Activated gamma-delta T cell (primary cell): ENCODE results near the gene RELN.

Experiments
- DNase-seq: peaks from one replicate; lab custom pipeline; 2025; lab: John Stamatoyannopoulos, UW

Gene RELN

GRCh38 chr7:103718482-103719061 is 270.9 kb downstream of the RELN start:
- no peak for DNase-seq

DNA sequence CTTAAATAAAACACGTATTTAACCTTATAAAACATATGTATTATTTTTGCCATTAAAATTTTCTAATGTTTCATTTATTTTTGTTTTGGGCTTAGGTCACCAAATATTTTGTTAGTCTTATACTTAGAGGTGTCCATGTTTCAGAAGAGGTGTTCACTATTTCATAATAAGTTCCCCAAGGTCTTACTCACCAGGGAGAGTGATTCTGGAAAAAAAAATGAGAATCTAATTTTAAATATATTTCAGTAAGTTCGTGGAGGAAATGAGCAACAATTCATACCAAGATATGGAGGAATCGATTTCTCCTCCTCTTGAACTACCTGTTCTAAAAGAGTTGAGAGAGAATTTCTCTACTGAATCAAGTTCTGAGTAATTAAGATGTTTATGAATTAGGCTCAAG is 271.9 kb downstream of the RELN start:
- no peak for DNase-seq

DNA sequence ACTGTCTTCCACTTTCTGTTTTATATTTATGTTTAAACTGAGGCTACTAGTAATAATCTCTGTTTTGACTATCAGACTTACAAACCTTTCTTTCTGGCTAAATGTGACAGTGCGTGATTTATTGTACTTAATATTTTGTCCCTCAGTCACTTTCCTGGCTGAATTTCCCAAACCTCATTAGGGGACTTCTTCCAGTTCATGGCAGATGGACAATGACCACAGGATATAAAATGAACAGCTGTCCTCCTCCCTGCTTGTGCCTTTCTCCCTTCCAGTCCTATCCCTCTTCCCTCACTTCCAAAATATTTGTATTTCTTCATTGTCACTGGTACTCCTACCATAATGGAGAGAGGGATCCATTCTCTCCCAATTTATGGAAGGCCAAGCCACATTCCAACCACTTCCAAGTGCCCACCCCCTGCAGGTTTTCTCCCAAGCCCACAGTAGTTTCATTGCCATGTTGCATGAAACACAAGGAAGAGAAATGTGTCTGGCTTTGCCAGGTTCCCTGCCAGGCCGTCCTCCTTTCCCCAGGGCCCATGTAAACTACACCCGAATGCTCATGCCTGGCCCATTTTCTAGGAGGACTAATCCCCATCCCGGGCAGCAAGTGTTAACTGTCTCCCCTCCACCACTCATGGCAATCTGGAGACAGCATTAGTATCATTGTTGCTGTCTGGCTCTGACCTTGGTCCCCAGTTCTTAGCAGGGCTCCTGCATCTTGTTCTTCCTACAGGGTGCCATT is 273.9 kb downstream of the RELN start:
- no peak for DNase-seq

DNA sequence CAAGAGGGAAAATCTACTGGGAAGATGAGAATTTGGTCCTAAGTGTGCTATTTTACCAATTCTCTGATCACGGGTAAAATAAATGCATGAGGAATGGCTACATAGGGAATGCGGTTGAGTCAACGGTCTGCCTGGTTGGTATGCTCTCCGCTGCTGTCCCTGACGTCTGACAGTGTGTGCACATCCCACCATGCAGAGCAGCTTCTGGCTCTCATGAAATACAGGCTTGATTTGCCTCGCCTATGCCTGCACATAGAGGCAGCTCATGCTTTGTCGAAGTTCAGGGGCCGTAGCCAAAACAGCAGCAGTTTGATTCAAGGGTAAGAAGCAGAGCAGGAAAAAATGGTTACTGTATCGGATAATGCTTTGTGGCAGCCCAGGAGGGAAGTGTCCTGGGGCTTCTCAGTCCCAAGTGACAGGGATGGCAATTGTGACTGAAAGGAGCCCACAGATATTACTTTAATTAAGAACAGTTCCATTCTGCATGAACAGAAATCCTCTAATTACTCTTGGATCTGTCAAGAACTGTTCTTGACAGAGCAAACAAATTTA is 275.0 kb downstream of the RELN start:
- DNase-seq, result no peak

DNA sequence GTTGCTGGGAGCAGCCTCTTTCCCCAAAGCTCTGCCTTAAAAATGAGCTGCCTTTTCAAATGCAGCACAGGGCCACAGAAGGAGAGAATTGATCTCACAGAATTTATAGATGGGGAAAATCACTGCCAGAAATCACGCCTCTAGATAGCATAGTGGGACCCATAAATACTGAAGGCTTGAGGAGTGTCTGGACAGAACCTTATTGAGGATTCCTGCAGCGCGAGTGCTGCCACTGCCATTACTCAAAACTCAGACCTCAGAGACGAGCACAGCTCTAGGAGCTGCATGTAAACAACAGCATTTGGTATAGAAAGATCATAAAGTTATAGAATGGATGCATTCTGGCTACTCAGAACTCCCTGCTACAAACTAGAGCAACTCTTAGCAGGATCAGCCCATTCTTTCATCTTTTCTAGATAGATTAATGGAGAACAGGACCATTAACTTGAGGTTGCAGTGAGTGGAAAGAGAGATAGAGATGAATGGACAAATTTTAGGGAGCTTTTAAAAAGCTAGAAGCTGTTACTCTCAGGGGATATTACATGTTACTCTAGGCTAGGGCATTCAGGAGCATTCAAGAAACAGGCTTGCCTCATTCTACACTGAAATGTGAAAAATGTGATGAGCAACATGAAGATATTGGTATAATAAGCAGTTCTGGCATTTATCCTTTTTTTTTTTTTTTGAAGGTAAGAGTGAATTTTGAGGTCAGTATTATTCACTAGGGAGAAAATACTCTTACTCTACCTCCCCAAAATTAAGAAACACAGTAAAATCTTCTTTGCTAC is 276.3 kb downstream of the RELN start:
- no peak for DNase-seq

DNA sequence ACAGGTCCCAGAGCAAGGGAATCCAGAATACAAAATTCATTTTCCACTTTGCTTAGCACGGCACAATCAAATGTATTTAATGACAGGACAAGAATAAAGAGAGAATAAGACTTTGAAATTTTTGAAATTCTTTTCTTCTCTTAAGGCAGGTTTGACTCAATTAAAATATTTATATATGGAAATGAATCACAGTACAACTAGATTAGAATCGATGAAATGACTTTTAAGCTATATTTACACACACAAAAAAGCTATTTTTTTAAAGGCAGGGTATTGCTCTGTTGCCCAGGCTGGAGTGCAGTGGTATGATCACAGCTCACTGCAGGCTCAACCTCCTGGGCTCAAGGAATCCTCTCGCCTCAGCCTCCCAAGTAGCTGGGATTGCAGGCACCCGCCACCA is 278.0 kb downstream of the RELN start:
- no peak for DNase-seq

- no peak for DNase-seq
Observed at GRCh38 chr7:103710247-103710646, 279.2 kb downstream of the RELN start.

DNA sequence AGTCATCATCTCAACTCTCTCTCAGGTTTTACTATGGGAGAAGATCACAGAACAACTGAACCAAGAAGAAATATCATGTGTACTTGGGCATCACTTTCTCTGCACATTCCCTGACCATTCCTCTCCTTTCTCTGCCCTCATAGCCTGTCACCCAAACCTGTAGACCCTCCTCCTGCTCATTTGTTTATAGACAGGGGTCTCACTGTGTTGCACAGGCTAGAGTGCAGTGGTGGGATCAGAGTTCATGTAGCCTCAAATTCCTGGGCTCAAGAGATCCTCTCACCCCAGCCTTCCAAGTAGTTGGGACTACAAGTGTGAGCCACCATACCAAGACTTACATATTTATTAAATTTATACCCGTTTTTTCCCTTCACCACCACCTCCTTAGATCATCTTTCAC is 282.7 kb downstream of the RELN start:
- DNase-seq, result no peak

- DNase-seq, result no peak
Observed at GRCh38 chr7:103705542-103705941, 283.9 kb downstream of the RELN start.

DNA sequence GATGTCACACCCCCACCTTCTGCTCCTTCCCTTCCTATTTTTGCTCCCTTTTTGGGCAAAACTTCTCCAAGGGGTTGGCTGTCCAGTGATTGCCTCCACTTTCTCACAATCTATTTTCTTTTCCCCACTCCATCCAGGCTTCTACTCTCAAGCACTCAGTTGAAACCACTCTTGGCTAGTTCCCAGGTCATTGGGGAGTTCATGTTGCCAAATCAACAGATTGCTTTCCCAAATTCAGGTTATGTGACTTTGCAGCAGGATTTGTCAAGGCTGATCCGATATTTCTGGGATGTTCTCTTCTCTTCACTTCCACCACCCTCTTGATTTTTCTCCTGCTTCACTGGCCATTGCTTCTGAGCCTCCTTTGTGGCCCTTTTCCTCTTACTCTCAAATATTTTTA is 284.8 kb downstream of the RELN start:
- DNase-seq, result no peak

DNA sequence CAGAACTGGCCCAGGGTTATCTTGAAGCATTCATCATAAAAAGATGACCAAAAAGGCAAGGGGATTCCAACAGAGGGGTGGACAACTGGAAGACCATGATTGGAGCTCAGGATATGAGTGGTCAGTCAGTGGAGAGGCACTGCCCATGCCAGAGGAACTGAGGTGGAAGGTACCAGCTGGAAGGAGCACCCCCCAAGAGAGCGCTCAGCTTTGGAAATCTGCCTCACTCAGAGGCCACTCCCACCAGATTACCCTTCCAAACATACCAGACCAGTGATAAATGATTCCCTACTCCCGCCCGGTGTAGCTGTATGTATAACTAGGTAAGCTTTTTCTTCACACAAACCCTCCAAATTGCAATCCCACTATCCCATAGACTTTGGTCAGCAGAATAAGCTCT is 286.5 kb downstream of the RELN start:
- DNase-seq, result no peak

GRCh38 chr7:103702454-103702853 is 287.0 kb downstream of the RELN start:
- DNase-seq, result no peak

DNA sequence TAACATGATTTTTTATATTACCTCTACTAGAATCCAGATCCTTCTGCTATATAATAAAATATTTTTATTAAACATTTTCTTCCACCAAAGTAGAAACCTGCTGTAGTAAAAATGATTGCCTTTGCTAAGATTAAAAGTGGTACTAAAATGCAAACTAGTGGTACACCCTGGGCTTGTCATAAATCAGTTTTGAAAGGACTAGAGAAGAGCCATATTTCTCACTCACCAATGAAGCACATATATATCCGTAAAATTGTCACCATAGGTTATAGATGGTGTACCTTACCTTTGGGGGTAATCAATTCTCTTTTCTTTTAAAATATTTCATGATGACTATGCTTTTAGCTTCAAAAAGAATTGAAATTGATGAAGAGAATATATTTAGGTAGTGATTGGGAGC is 290.4 kb downstream of the RELN start:
- no peak for DNase-seq

- no peak for DNase-seq
Observed at GRCh38 chr7:103698064-103698463, 291.4 kb downstream of the RELN start.

DNA sequence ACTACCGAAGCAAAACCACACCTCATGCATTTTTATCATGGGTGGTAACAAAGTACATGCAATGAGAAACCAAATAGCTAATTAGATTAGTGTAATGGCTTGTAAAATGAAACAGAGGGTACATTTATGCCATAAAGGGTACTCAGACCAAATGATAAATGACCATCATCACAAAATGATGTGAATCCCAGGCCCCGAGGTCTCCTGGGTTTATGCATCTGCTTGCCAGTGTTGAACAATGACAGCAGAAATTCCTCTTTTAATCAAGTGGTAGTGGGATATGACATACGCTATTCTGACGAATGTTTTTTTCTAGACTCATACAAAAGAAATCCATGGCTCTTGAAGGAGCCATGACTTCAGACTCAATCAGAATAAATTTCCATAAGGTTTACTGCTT is 293.9 kb downstream of the RELN start:
- no peak for DNase-seq

GRCh38 chr7:103694304-103694703 is 295.2 kb downstream of the RELN start:
- no peak for DNase-seq

DNA sequence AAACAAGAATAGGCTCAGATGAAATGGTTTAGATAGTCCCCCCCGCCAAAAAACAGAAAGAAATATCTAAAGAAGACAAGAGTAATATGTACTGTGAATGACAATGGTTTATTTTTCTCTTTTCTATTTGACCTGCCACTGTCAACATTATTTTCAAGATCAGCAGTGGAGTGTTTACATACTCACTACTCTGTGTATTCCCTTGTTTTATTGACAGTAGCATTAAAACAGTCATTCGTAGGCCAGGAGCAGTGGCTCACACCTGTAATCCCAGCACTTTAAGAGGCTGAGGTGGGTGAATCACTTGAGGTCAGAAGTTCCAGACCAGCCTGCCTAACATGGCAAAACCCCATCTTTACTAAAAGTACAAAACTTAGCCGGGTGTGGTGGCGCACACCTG is 298.2 kb downstream of the RELN start:
- DNase-seq, result no peak

DNA sequence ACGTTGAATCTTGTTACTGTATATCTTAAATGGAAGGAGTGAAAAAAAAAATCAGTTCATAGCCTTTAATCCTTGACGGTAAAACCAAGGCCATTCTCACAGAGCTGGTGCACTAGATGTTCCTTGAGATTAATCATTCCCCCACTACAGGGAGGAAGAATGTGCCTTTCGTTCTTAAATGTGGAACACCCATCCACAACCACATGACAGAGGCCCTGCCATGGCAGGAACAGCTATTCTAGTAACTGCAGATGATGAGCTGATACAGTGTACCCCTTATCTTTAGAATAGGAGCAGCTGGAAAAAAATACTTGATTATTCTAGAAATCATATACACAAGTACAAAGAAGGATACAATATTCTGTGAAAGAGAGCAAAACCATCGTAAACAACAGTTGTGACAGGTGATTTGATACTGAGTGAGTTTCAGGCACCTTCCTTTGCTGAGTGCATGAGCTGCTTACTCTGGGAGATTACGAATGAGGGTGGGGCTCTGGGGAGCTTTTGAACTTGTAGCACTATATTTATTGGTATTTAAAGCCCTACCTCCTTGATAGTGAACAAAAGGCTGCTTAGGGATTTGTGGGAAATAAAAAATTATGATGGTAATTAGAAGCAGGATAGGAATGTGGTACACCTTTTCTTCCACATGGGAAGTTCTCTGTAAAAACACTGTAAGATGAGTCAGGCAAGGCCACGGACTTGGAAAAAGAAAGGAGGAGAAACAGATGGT is 299.1 kb downstream of the RELN start:
- DNase-seq, result no peak

- DNase-seq, result no peak
Observed at GRCh38 chr7:103689255-103689654, 300.2 kb downstream of the RELN start.

DNA sequence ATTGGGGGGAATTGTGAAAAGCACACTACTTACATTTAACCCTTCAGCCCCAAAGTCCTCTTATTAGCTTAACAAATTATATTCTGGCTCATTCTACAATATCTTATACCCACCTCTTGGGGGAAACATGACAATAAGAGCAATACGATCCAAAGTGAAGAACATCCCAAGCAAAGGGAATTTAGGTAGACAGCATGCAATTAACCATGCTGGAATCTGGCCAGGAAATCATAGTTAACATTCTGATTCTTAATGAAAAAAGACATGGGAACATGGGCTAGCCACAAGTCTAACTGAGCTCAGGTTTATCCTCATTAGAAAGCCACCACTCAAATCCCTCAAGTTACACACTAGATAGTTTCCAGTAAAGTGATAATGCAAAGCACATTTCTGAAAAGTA is 301.5 kb downstream of the RELN start:
- DNase-seq, result no peak

DNA sequence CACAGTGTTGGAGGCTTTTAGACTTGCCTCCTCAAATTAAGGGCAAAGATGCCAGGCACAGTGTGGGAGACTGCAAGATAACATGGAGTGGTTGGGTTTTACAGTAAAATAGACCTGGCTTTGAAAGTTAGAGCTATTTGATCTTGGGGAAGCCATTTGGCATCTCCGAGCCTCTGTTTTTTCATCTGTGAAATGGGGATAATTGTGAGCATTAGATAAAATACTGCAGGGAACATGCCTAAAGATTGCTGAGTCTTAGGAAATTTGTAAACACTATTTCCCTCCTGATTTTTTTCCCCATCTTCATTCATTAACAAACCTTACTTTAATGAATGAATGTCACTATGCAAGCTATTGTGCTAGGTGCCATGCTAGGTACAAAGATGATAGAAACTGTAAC is 302.2 kb downstream of the RELN start:
- DNase-seq, result no peak

DNA sequence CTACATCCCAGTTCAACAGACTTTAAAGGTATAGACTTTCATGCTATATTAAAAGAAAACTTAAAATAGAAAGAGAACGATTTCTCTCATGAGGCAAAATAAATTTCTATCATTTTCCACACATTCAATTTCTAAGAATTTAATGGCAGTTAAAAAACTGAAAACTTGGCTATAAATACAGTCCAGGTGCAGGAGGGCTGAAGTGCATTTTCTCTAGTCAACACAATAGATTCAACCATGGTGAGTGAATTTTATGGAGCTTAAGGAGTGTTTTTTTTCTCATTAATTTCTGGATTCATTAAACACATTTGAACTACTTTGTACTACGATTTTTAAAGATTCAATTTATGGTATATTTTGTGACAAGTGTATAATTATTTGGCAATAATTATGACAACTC is 302.7 kb downstream of the RELN start:
- no peak for DNase-seq
